Measurements from ENCODE around the gene RNF181. TPM values are rescaled to one million over a fixed set of nuclear protein-coding genes. Genes with fewer than 3 reads are reported as not detected.

The RNF181 gene
- total and polyA plus RNA-seq, 2 of the 13 experiments (the other 11 are each of a cell fraction or from before 2014, with no cell fraction given): 224 to 578 TPM

DNA sequence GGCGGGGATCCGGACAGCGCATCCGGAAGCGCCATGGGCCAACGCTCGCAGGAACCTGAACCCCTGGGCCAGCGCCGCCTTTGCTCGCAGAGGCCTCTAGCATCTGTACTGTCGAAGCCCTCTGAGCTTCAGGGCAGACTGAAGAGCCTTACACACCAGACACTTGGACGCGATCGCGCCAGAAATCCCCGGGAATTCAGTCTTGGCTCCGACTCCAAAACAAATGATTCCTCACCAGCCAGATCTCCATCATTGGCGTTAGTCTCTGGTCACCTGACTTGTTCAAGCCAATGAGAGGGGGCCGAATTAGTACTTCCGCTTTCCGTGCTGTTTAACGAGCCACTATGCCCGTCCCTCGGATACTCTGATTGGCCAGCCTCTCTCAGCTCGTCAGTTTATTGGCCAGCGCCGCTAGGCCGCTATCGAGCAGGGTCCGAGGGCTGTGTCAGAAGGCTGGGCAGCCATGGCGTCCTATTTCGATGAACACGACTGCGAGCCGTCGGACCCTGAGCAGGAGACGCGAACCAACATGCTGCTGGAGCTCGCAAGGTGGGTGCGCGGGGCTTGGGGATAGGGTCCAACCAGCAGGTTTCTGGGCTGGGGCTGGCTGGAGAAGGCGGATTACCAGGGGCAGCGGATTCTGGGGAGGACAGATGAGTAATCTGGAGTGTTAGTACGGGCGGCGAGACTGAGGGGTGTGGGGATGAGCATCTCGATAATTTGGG lies at the start of gene RNF181 (continued):
- TF ChIP-seq, protein P1, sequence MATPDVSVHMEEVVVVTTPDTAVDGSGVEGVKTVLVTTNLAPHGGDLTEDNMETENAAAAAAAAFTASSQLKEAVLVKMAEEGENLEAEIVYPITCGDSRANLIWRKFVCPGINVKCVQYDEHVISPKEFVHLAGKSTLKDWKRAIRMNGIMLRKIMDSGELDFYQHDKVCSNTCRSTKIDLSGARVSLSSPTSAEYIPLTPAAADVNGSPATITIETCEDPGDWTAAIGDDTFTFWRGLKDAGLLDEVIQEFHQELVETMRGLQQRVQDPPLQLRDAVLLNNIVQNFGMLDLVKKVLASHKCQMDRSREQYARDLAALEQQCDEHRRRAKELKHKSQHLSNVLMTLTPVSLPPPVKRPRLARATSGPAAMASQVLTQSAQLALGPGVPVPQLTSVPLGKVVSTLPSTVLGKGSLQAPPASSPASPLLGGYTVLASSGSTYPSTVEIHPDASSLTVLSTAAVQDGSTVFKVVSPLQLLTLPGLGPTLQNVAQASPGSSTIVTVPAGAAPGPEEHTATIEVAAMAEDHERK (CRISPR knock-in tag; IDR thresholded peaks at IDR 0.05; ENCODE audit: low read depth): no peak
- no peak for TF ChIP-seq ZNF432 (CRISPR knock-in tag; IDR thresholded peaks at IDR 0.05; ENCODE audit: borderline replicate concordance)
- TF ChIP-seq ZNF703 (CRISPR knock-in tag; IDR thresholded peaks at IDR 0.05; ENCODE audit: borderline replicate concordance): no peak; the same call in 1 of the 2 replicates
- 0 out of 2 replicates have a peak, but pooled peaks have one; percentile 22 for TF ChIP-seq PPARG (CRISPR knock-in tag; conservative IDR thresholded peaks at IDR 0.05)
- peak; percentile 83; the same call in 1 of the 2 replicates for TF ChIP-seq EED (CRISPR knock-in tag; IDR thresholded peaks at IDR 0.05)
- no peak; the same call in 1 of the 2 replicates for TF ChIP-seq ZNF550 (CRISPR knock-in tag; IDR thresholded peaks at IDR 0.05; ENCODE audit: borderline replicate concordance)
- peak; percentile 98 for TF ChIP-seq ZNF605 (CRISPR knock-in tag; IDR thresholded peaks at IDR 0.05)
- TF ChIP-seq CHCHD3 (CRISPR knock-in tag; IDR thresholded peaks at IDR 0.05): no peak; the same call in 1 of the 2 replicates
- peak; percentile 91 for TF ChIP-seq ZNF547 (CRISPR knock-in tag; IDR thresholded peaks at IDR 0.05)
- TF ChIP-seq ZNF543 (CRISPR knock-in tag; IDR thresholded peaks at IDR 0.05): no peak; the same call in 1 of the 2 replicates
- TF ChIP-seq RNF2 (conservative IDR thresholded peaks at IDR 0.05; ENCODE audit: low read depth): 0 out of 2 replicates have a peak, but pooled peaks have one; percentile 54
- no peak for TF ChIP-seq HMGA1 (CRISPR knock-in tag; conservative IDR thresholded peaks at IDR 0.05)
- TF ChIP-seq PAWR (CRISPR knock-in tag; IDR thresholded peaks at IDR 0.05; ENCODE audit: borderline replicate concordance): no peak
- TF ChIP-seq ZNF782 (CRISPR knock-in tag; IDR thresholded peaks at IDR 0.05; ENCODE audit: borderline replicate concordance): no peak
- no peak for TF ChIP-seq ZNF3 (CRISPR knock-in tag; IDR thresholded peaks at IDR 0.05)
- TF ChIP-seq KLF13 (CRISPR knock-in tag; IDR thresholded peaks at IDR 0.05): no peak
- 0 out of 2 replicates have a peak, but pooled peaks have one; percentile 8 for TF ChIP-seq ZNF44 (CRISPR knock-in tag; IDR thresholded peaks at IDR 0.05)
- peak; percentile 34; the same call in 1 of the 2 replicates for TF ChIP-seq ZKSCAN8 (CRISPR knock-in tag; IDR thresholded peaks at IDR 0.05; ENCODE audit: borderline replicate concordance)
- TF ChIP-seq ZBTB10 (CRISPR knock-in tag; IDR thresholded peaks at IDR 0.05; ENCODE audit: borderline replicate concordance): no peak
- 0 out of 2 replicates have a peak, but pooled peaks have one; percentile 66 for TF ChIP-seq ZNF180 (CRISPR knock-in tag; IDR thresholded peaks at IDR 0.05; ENCODE audit: borderline replicate concordance, low read depth)
- TF ChIP-seq ZNF737 (CRISPR knock-in tag; IDR thresholded peaks at IDR 0.05; ENCODE audit: borderline replicate concordance): peak; percentile 93
- no peak for TF ChIP-seq ATAD3A (CRISPR knock-in tag; IDR thresholded peaks at IDR 0.05)
- TF ChIP-seq HNRNPLL (IDR thresholded peaks at IDR 0.05; ENCODE audit: low read depth, low read length, poor library complexity, severe bottlenecking): peak; percentile 37
- TF ChIP-seq ZNF839 (CRISPR knock-in tag; IDR thresholded peaks at IDR 0.05; ENCODE audit: borderline replicate concordance): 0 out of 2 replicates have a peak, but pooled peaks have one; percentile 22
- no peak for TF ChIP-seq ZFAT (CRISPR knock-in tag; conservative IDR thresholded peaks at IDR 0.05)
- TF ChIP-seq MIXL1 (CRISPR knock-in tag; IDR thresholded peaks at IDR 0.05): 0 out of 2 replicates have a peak, but pooled peaks have one; percentile 27
- no peak for TF ChIP-seq GATAD2A (CRISPR knock-in tag; IDR thresholded peaks at IDR 0.05)
- TF ChIP-seq ZNF496 (CRISPR knock-in tag; IDR thresholded peaks at IDR 0.05; ENCODE audit: insufficient replicate concordance): no peak
